GM18867 (cell line): ENCODE results near the gene CDH4.
"Not testable (repeated sequence)": the region's sequence is repeated elsewhere in the genome, so short reads cannot be mapped to it uniquely, and the experiment has no call there.

Experiments
- ATAC-seq: cut with Tn5 transposase; IDR thresholded peaks from one replicate; pipeline ENCODE4 v1.9.1; 2021; ENCODE audit warnings: mild to moderate bottlenecking, moderate library complexity; ENCODE audit not compliant: unreplicated experiment

Gene CDH4

GRCh38 chr20:61972636-61973508 lies 720.8 kb downstream of the CDH4 start:
- no peak for ATAC-seq

- ATAC-seq: no peak
These were observed 721.7 kb downstream of the CDH4 start for GRCh38 chr20:61973515-61974356.

GRCh38 chr20:61974357-61974665 lies 722.2 kb downstream of the CDH4 start:
- ATAC-seq: no peak

DNA sequence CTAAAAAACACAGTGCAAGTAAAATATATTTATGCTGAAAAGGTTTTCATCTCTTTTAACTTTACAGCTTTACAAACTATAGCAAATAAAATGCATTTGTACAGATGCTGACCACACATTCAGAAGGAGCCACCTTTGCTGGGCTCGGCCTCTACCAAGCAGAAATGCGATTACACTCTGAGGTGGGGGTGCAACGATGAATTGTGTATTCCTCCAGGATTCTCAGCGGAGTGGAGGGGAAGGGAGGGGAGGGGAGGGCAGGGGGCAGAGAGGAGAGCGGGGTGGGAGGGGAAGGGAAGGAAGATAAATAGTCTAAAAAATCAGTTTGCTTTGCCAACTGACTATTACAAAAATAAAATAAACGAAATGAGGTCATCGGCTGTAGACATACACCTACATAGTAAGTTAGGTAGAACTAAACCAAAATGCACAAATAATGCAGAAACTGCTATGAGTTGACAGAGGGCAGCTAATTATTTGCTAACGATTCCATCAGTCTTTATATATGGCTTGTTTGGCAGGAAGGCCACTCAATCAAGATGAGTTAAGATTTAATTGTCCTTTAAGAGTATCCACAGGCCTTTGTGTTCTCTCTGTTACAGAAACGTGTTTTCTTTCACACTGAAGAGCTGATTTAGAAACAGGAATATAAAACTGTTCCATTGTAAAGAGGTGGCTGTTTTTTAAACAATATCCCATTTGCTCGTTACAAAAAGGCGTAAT lies 723.5 kb downstream of the CDH4 start:
- ATAC-seq: no peak

GRCh38 chr20:61976263-61976643 lies 724.2 kb downstream of the CDH4 start:
- no peak for ATAC-seq

DNA sequence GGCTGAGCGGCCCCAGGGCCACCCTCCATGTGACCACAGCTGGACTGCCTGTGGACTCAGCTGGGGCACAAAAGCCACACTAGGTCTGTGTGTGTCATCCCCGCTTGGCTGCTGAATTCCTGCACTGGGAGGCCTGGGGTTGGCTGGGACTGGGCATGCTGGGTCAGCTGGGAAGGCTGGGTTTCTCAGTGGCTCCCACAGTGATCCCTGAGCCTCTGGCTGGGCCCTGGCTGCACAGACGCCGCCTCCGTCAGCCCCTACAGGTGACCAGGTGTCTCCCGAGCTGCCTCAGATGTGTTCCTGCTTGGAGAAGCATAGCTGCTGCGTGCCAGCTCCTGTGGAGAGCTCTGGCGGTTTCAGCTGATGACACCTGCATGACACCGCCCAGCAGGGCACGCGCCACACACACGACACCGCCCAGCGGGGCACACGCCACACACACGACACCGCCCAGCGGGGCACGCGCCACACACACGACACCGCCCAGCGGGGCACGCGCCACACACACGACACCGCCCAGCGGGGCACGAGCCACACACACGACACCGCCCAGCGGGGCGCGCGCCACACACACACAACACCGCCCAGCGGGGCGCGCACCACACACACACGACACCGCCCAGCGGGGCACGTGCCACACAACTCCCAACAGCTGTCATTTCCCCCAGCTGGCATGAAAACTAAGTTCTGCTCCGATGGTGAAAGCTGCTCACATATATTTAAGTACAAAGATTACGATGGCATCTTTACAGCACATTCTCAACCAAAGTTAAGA lies 724.8 kb downstream of the CDH4 start:
- no peak for ATAC-seq

DNA sequence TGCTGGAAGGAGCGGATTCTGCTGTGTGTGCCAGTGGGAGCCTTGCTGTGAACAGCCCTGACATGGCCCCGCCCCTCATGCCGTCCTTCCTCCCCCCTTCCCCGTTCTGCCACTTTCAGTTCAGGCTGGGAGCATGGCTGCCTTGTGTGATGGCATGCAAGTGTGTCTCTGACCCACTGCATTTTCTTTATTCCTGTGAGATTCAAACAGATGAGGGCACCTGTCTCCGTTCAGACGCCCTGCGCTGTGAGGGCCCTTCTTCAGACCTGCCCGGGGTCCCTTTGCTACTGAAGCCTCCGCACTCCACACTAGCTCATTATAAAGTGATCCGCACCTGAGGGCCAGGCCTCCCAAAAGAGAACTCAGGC lies 725.3 kb downstream of the CDH4 start:
- ATAC-seq: no peak

DNA sequence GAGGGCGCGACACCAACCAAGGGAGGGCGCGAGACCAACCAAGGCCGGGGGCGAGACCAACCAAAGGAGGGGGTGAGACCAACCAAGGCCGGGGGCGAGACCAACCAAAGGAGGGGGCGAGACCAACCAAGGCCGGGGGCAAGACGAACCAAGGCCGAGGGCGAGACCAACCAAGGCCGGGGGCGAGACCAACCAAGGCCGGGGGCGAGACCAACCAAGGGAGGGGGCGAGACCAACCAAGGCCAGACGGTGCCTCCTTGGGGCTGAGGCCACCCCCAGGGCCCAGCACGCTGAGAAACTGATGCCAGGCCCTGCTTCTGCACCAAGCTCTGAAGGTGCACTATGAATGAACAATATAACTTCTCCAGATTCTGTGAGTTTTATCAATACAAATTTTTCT lies 726.4 kb downstream of the CDH4 start:
- ATAC-seq: no peak

DNA sequence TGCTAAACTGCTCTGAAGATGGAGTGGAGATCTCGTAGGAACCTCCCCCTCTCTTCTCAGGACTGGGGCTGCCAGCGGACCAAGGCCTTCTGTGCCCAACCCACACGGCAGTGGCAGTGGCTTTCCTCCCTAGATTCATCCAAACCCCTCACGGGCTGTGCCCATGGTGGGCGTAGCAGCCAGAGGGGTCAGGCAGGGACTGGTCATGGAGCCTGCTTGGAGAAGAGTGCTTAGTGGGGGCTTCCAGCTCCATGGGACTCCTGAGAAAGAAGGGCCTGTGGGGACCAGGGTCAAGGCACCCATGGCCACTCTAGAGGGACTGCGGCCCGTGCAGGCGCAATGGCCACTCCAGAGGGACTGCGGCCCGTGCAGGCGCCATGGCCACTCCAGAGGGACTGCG lies 727.0 kb downstream of the CDH4 start:
- no peak for ATAC-seq

- ATAC-seq: no peak
These were observed 727.9 kb downstream of the CDH4 start for GRCh38 chr20:61979701-61980635.

DNA sequence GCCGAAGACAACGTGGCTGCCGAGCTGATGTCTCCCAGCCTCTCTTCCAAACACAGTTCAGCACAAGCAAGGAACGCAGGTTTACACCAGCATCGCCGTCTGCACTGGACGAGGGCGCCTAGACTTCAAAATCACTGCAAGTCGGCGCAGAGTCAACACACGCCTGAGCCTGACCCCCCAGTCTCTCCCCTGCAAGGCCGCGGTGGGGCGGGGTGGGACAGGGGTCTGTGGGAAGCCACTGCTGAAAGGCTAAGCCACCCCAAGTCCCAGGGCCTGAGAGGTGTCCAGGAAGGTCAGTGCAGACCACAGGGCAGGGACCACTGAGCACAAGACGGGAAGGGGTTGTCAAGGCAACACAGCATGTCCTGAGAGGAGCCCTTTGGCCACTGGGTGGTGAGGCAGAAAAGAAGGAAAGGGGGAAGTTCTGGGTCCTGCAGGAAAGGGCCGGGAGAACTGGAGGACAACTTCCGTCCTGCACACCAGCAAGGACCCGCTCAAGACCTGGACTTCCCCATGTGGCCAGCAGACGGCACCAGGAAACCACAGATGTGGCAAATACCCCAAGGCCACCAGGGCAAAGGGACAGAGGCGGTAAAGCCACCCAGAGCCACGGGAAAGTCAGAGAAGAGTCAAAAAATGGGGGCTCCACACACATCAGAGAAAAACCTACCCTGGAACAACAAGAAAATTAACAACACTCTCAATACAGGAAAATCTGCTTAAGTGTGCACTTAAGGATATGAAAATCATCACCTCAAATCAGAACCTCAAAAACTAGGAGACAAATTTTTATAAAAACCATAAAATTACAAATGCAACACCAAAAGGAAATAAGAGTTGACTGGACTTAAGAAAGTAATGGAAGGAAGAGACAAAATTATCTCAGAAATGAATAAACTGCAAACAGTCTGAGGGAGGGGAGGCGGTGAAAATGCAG lies 728.9 kb downstream of the CDH4 start:
- ATAC-seq: no peak

- ATAC-seq: not testable (repeated sequence)
These were observed 729.6 kb downstream of the CDH4 start for GRCh38 chr20:61981691-61982090.

GRCh38 chr20:61982191-61982950 lies 730.3 kb downstream of the CDH4 start:
- no peak for ATAC-seq

DNA sequence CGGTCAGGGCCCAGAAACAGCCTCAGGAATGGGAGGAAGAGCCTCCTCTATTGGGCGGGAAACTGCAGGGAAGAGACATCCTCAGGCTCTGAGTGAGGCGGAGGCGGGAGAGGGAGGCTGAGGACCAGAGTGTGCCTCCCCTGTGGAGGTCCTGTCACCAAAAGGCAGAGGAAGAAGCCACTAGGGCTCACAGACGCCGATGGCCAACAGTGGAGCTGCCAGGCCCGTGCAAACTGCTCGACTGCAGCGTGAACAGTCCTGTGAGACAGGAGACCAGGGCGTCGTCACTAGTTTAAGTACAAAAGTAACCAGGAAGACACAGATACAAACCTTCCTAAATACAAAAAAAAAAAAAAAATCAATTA lies 730.9 kb downstream of the CDH4 start:
- no peak for ATAC-seq

- no peak for ATAC-seq
These were observed 731.9 kb downstream of the CDH4 start for GRCh38 chr20:61983965-61984364.

DNA sequence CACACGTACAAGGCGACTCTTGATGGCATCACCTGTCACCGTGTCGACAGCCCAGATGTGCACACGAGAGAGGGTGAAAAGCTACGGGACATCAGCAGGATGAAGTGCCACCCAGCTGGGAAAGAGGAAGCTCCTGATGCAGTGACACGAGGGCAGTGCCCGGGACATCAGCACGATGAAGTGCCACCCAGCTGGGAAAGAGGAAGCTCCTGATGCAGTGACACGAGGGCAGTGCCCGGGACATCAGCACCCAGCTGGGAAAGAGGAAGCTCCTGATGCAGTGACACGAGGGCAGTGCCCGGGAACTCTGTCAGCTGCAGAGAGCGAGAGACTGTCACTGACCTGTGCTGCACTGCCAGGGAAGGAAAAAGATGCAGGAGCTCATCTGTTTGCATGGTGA lies 732.4 kb downstream of the CDH4 start:
- ATAC-seq: not testable (repeated sequence)

GRCh38 chr20:61985096-61985495 lies 733.0 kb downstream of the CDH4 start:
- no peak for ATAC-seq

DNA sequence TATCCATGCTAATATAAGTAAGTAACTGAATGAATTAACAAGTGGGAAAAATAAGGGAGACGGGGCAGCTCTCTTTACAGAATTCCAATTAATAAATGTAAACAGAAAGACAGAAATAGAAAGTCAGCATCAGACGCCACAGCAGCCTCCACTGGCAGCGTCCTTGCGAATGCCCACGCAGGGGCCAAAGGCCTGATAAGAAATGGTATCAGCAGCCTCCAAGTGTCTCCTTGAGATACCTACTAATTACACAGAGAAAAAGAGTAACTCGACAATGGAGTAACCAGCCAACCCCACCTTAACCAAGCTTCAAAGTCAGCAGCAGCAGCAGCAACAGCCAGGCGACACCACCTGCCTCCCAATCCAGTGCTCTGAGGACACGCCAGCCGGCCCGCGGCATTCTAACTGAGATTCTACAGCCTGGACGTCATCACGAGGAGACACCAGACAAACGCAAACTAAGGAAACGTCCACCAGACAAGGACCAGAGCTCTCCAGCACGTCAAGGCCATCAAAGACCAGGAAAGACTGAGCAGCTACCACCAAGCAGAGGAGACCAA lies 734.8 kb downstream of the CDH4 start:
- no peak for ATAC-seq
